Measurements from ENCODE around the gene GPANK1. TPM values are rescaled to one million over a fixed set of nuclear protein-coding genes. Genes with fewer than 3 reads are reported as not detected.
A peak's percentile ranks its signal among the peaks of the same experiment; 100 is the strongest.

The GPANK1 gene
- total RNA-seq, 1 donor from 2014 or later, result 19.2 TPM

- no peak for ATAC-seq
Measured at GRCh38 chr6:31692353-31692752, 27.6 kb upstream of the GPANK1 start.

GRCh38 chr6:31691564-31692108 is 26.8 kb upstream of the GPANK1 start:
- ATAC-seq (no peak), DNase-seq (peak; percentile 25)
- intact Hi-C loops (cut with micrococcal nuclease), result no loop called here

More at GRCh38 chr6:31692353-31692752, 27.6 kb upstream of the GPANK1 start:
- intact Hi-C loops (cut with micrococcal nuclease), result no loop called here
- DNase-seq, result peak; percentile 7

- ATAC-seq (no peak), DNase-seq (no peak)
- intact Hi-C loops (cut with micrococcal nuclease), result no loop called here
Measured at GRCh38 chr6:31691078-31691463, 26.3 kb upstream of the GPANK1 start.

- ATAC-seq, result no peak
- intact Hi-C loops (cut with micrococcal nuclease), result no loop called here
- peak; percentile 6 for DNase-seq
Measured at GRCh38 chr6:31690231-31691077, 25.7 kb upstream of the GPANK1 start.

- intact Hi-C loops (cut with micrococcal nuclease), result no loop called here
- ATAC-seq (no peak), DNase-seq (peak; percentile 19)
Measured at GRCh38 chr6:31689249-31690110, 24.7 kb upstream of the GPANK1 start.

DNA sequence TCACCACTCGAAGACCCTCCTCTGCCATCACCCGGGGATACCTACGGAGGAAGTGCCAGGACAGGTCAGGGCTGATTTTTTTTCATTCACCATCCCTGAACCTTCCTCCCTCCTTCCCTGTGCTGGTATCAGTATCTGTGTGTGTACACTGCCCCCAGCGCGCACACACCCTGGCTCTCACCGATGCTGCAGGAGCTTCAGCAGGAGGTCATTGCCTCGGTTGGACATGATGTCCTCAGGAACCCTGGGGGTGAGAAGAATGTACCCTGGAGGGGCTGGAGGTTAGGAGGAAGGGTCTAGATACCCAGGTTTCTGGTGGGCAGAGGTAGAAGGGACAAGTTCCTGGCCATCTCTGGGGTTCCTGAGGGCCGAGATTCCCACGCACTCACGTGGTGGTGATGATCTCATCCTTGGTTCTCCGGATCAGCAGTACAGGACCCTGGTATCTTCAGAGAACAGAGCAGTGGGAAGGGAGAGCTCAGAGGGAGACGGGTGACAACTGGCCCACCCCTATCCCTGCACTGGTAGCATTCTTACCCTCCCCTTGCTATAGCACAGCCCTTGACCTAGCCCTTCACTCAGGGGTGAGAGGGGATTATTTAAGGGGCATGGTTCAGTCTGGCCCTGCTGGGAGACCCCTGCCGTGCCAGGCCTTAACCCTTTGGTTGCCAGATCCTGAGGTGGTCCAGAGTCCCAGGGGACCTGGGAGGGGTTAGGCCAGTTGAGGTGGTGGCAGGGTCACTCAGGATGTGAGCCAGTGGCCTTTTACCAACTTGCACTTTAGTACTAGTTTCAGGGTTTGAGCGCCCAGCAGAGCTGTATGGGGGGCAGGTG is 23.3 kb upstream of the GPANK1 start:
- peak; percentile 23 for DNase-seq
- intact Hi-C loops (cut with micrococcal nuclease), result no loop called here
- no peak for ATAC-seq

- ATAC-seq, result no peak
- no peak for DNase-seq
- intact Hi-C loops (cut with micrococcal nuclease), result no loop called here
Measured at GRCh38 chr6:31687321-31687720, 22.5 kb upstream of the GPANK1 start.

- DNase-seq (peak; percentile 18), ATAC-seq (no peak)
- intact Hi-C loops (cut with micrococcal nuclease), result no loop called here
Measured at GRCh38 chr6:31686483-31686882, 21.7 kb upstream of the GPANK1 start.

- DNase-seq (no peak), ATAC-seq (no peak)
- intact Hi-C loops (cut with micrococcal nuclease), result no loop called here
Measured at GRCh38 chr6:31683591-31683990, 18.8 kb upstream of the GPANK1 start.

DNA sequence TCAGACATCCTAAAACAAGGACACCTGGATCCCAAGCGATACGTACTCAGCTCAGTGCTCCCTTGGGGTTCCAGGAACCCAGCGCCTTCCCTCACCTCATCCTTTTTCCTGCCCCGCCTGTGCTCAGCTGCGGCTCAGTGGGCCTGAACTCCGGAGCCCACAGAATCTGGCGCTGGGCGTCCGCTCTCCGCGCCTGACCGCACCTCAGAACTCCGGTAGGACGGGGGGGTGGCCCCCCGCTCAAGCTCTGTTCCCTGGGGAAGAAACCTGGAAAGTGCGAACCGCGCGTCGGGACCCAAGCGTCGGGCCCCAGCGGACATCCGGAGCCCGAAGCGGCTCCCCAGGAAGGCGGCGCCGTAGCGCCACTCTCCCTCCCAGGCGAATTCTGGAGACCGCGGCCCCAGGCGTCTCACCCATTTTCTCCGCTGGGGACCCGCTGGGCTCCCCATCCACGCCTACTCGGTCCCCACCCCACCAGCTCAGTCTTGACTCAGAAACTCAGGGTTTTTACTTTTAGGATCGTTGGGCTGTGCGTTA is 16.4 kb upstream of the GPANK1 start:
- DNase-seq (peak; percentile 67), ATAC-seq (peak; percentile 77)
- intact Hi-C loops (cut with micrococcal nuclease), result no loop called here

- DNase-seq (peak; percentile 84), ATAC-seq (peak; percentile 93)
- intact Hi-C loops (cut with micrococcal nuclease), result no loop called here
Measured at GRCh38 chr6:31680226-31681134, 15.7 kb upstream of the GPANK1 start, which contains the start of gene LY6G5C. LY6G5C (minus strand) TSS chr6:31681067; CDS start chr6:31680373, 694 bp downstream.

GRCh38 chr6:31677955-31678354 is 13.2 kb upstream of the GPANK1 start:
- no peak for DNase-seq
- intact Hi-C loops (cut with micrococcal nuclease), result no loop called here
- ATAC-seq, result no peak

GRCh38 chr6:31676904-31677303 is 12.1 kb upstream of the GPANK1 start:
- intact Hi-C loops (cut with micrococcal nuclease), result no loop called here
- DNase-seq (no peak), ATAC-seq (no peak)

- ATAC-seq (no peak), DNase-seq (no peak)
- intact Hi-C loops (cut with micrococcal nuclease), result no loop called here
Measured at GRCh38 chr6:31676322-31676903, 11.6 kb upstream of the GPANK1 start.

GRCh38 chr6:31669676-31670075 is 4.9 kb upstream of the GPANK1 start, which contains the start of gene LY6G5B:
LY6G5B (plus strand) TSS chr6:31669976; CDS start chr6:31670951, 975 bp downstream.
- ATAC-seq (no peak), DNase-seq (no peak)
- intact Hi-C loops (cut with micrococcal nuclease), result no loop called here

- DNase-seq (no peak), ATAC-seq (no peak)
- intact Hi-C loops (cut with micrococcal nuclease), result no loop called here
Measured at GRCh38 chr6:31666337-31666965, 1.7 kb upstream of the GPANK1 start.
